ENCODE measurements around the gene COPS8. TPM values are rescaled to one million over a fixed set of nuclear protein-coding genes. Genes with fewer than 3 reads are reported as not detected.

The COPS8 gene
- total and polyA plus RNA-seq, 2 donors (not counting 3 experiments of a cell fraction or from before 2014, with no cell fraction given) = 73.6 to 80.7 TPM

DNA sequence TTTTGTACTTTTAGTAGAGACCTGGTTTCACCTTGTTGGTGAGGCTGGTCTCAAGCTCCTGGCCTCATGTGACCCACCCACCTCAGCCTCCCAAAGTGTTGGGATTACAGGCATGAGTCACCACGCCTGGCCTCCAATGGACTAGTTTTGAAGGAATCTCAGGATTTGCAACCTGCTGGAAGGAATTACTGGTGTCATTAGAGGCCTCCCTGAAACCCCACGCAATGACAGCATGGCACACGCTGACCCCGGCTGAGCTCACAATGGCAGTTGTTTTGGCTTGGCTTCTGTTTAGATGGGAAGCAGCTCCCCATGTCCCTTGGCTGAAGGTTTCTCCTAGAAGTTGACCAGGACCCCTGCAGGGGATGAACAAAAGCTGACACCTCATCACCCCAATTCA, 23.1 kb upstream of the COPS8 start:
- no peaks in the 10 kb centered on the region for H3K36me3 ChIP-seq (ENCODE audit: control insufficient read depth in 2 of 2, extremely low read depth in 1 of 2, insufficient read depth in 2 of 2, low read length in 2 of 2)
- no peak for TF ChIP-seq MYC (IDR thresholded peaks at IDR 0.05; ENCODE audit: low read depth, low read length)
- no peak for TF ChIP-seq FOS (IDR thresholded peaks at IDR 0.05; ENCODE audit: borderline replicate concordance, insufficient read depth, low read length)
- no peak for TF ChIP-seq POLR2AphosphoS5 (IDR thresholded peaks at IDR 0.05; ENCODE audit: insufficient read depth, low read depth, low read length)
- TF ChIP-seq EZH2 (IDR thresholded peaks at IDR 0.05; ENCODE audit: borderline replicate concordance, low read depth, low read length, severe bottlenecking) = no peak
- TF ChIP-seq, protein P1, sequence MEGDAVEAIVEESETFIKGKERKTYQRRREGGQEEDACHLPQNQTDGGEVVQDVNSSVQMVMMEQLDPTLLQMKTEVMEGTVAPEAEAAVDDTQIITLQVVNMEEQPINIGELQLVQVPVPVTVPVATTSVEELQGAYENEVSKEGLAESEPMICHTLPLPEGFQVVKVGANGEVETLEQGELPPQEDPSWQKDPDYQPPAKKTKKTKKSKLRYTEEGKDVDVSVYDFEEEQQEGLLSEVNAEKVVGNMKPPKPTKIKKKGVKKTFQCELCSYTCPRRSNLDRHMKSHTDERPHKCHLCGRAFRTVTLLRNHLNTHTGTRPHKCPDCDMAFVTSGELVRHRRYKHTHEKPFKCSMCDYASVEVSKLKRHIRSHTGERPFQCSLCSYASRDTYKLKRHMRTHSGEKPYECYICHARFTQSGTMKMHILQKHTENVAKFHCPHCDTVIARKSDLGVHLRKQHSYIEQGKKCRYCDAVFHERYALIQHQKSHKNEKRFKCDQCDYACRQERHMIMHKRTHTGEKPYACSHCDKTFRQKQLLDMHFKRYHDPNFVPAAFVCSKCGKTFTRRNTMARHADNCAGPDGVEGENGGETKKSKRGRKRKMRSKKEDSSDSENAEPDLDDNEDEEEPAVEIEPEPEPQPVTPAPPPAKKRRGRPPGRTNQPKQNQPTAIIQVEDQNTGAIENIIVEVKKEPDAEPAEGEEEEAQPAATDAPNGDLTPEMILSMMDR (IDR thresholded peaks at IDR 0.05; ENCODE audit: extremely low read depth in 1 of 2, insufficient read depth in 1 of 2, low read depth in 1 of 2, low read length in 2 of 2) = no peak
- TF ChIP-seq GATA2 (IDR thresholded peaks at IDR 0.05; ENCODE audit: insufficient read depth, insufficient read length, low read depth, low read length) = no peak
- no peak for TF ChIP-seq JUN (IDR thresholded peaks at IDR 0.05; ENCODE audit: borderline replicate concordance, insufficient read depth, insufficient read length, low read depth)
- TF ChIP-seq POLR2A (IDR thresholded peaks at IDR 0.05; ENCODE audit: low read depth, low read length) = no peak
- TF ChIP-seq, protein P2, sequence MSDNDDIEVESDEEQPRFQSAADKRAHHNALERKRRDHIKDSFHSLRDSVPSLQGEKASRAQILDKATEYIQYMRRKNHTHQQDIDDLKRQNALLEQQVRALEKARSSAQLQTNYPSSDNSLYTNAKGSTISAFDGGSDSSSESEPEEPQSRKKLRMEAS (IDR thresholded peaks at IDR 0.05; ENCODE audit: insufficient read depth, insufficient read length) = no peak
- H2AFZ ChIP-seq (ENCODE audit: low read depth, low read length) = no peak overlapping the region
- no peaks in the 10 kb centered on the region for H3K9me1 ChIP-seq (replicated peaks; ENCODE audit: control insufficient read depth, extremely low read depth, insufficient read depth, low read length)
- BruUV-seq (replicated peaks) = no TSS peak
- FAIRE-seq (no peak), DNase-seq (ENCODE audit: low read depth, low spot score) (no peak)
- H3K4me2 ChIP-seq (ENCODE audit: insufficient read depth, low read length) = no peak overlapping the region
- CTCF ChIA-PET = interaction anchor here (0.9 to 7.2 kb wide), 4 partner anchors 27 to 1283 kb away, joined by 4 to 67 read pairs (median 28); no protein-coding TSS in a partner anchor
- peaks cover 7% of the 10 kb centered on the region for H3K4me1 ChIP-seq (ENCODE audit: control insufficient read depth, extremely low read depth, insufficient read depth, low read length)
- no peaks in the 10 kb centered on the region for H3K79me2 ChIP-seq (ENCODE audit: control insufficient read depth, insufficient read depth, low read length)
- no peaks in the 10 kb centered on the region for H3K9me3 ChIP-seq (replicated peaks; ENCODE audit: control insufficient read depth, insufficient read depth, low read length)
- dilution Hi-C loops (cut with MboI; ENCODE audit: extremely low pct_ligation_motif_present, low sequenced_read_pairs) = loop anchor here (10.0 kb wide), 1 partner anchor 718 kb away; no protein-coding TSS in a partner anchor
- H3K9ac ChIP-seq (replicated peaks; ENCODE audit: extremely low read depth, insufficient read depth, low read length) = no peak overlapping the region
- no peak overlapping the region for H3K27ac ChIP-seq (ENCODE audit: insufficient read depth, low read depth, low read length)
- intact Hi-C loops (cut with micrococcal nuclease) = no loop called here
- H3K27me3 ChIP-seq (ENCODE audit: control insufficient read depth in 2 of 2, insufficient read depth in 2 of 2, low read length in 2 of 2) = no peaks in the 10 kb centered on the region
- H4K20me1 ChIP-seq (replicated peaks; ENCODE audit: control insufficient read depth, extremely low read depth, insufficient read depth, low read length) = no peaks in the 10 kb centered on the region
- H3K4me3 ChIP-seq (replicated peaks in 1 of 3; ENCODE audit: insufficient read depth in 1 of 3, low read depth in 1 of 3, low read length in 3 of 3) = no peak overlapping the region
- POLR2A ChIA-PET = no interaction called here
